ENCODE data around the gene CEP112.

The CEP112 gene

GRCh38 chr17:65593855-65594845 lies 597.8 kb downstream of the CEP112 start:
- DNase-seq (ENCODE audit: low spot score), result peak; percentile 78

DNA sequence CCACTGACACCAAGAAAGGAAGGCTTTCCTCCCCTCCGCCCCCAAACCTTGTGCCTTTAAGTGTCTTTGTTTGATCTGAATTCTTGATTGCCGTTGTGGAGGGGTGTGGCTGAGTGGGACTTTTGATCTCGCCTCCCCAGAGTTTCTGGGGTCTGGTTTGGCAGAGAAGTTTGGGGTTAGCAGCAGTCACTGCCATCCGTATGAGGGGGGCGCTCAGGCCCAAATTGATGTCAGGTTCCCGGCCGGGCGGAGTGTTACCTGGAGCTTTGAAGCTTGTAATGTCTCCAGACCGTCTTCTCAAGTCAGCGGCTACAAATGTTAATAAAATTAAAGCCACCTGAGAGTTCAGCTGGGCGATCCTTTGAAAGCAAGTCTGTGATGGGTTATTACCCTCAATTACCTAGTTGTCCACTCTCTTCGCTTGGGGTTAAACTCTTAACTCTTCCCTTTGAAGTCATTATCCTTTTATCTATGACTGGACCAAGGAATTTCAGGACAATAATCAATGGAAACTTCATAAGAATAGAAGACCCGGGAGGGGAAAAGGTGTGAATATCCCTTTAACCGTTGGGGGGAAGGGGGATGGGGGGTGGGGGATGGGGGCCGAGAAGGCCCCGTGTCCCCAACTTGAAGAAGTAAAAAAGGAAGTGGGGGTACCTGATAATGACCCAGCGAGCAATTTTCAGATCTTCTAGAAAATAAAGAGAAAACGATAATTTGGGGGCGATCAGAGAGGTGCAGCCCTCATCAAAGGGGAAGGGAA lies 598.7 kb downstream of the CEP112 start:
- DNase-seq (ENCODE audit: low spot score), result no peak

GRCh38 chr17:65592125-65592965 lies 599.6 kb downstream of the CEP112 start:
- DNase-seq (ENCODE audit: low spot score), result no peak

DNA sequence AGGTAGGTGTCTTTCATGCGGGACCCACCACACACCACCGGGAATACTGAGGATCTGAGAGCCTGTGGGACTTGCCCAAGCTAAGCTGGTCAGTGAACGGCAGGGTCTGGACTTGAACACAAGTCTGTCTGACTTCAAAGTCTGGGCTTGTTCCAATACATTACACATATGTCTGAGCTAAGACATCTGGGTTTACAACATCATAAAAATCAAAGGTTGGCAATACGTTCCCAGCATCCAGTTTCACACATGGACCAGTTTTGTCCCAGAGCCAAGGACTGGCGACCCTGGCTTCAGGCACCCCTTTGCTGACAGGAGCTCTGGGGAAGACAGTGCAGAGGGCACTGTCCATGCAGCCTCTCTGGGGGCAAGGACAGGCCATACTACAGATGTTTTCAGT lies 602.6 kb downstream of the CEP112 start:
- no peak for DNase-seq (ENCODE audit: low spot score)

DNA sequence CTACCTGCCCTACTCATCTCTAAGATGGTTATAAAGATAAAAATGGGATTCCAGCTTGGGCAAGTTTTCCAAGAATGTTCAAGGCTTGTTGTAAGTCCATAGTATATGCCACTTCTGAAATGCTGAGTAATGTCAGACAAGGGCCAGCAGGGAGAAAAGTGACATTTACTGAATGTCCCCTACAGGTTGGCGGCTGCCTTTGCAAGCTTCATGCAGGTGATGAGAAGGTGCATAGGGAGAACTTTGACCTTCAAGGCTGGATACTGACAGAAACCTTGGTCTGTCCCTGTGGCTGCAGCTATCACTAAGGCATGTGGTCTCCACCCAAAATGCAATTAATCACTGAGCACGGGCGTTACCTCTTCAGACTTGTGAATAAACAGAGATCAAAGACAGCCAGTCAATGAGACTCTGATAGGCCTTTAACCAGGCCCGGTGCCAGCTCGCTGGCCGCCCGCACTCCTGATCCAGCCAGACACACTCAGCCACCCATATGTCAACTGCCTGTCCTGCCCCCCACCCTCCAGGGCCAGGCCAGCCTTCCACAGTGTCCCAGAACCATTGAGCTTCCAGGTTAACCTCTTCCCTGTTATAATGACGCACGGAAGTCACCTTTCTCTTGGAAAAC lies 603.6 kb downstream of the CEP112 start:
- no peak for DNase-seq (ENCODE audit: low spot score)

- DNase-seq (ENCODE audit: low spot score), result no peak
Observed at GRCh38 chr17:65587534-65588180, 604.3 kb downstream of the CEP112 start.

GRCh38 chr17:65586899-65587298 lies 605.0 kb downstream of the CEP112 start:
- DNase-seq (ENCODE audit: low spot score), result no peak

Measured in ecto neural progenitor cell (in vitro differentiated cells).